Calu3 (cell line): ENCODE data around the gene SYP. TPM values are rescaled to one million over a fixed set of nuclear protein-coding genes. Genes with fewer than 3 reads are reported as not detected.

Source experiments
- BruUV-seq: library from RNA; stranded (reverse); fragments of 400-500 nt; replicated peaks from 2 replicates; lab custom pipeline; 2021; lab: Mats Ljungman, UMichigan
- CTCF ChIA-PET: fragments of 300-600 bp; sonication (Branson Sonifier 250); formaldehyde crosslinking; loops from one replicate; lab custom pipeline; 2022; ENCODE audit warnings: antibody characterized with exemption; lab: Charles Lee
- DNase-seq: peaks from one replicate; pipeline ENCODE4 v3.0.0; 2022
- H3K27ac Mint-ChIP-seq: one replicate; pipeline ENCODE4 v1.8.0; 2022; ENCODE audit warnings: mixed read lengths; ENCODE audit not compliant: unreplicated experiment
- H3K27me3 Mint-ChIP-seq: one replicate; pipeline ENCODE4 v1.8.0; 2022; ENCODE audit warnings: mixed read lengths; ENCODE audit not compliant: unreplicated experiment
- H3K36me3 Mint-ChIP-seq: one replicate; pipeline ENCODE4 v1.8.0; 2022; ENCODE audit warnings: mild to moderate bottlenecking, moderate library complexity, mixed read lengths; ENCODE audit not compliant: insufficient read depth, unreplicated experiment
- H3K4me1 Mint-ChIP-seq: one replicate; pipeline ENCODE4 v1.8.0; 2022; ENCODE audit warnings: mild to moderate bottlenecking, low read depth, mixed read lengths; ENCODE audit not compliant: unreplicated experiment
- H3K4me3 Mint-ChIP-seq: one replicate; pipeline ENCODE4 v1.8.0; 2022; ENCODE audit warnings: mild to moderate bottlenecking, low read depth, moderate library complexity, mixed read lengths; ENCODE audit not compliant: unreplicated experiment
- H3K9me3 Mint-ChIP-seq: one replicate; pipeline ENCODE4 v1.8.0; 2022; ENCODE audit warnings: low read depth, mixed read lengths; ENCODE audit not compliant: unreplicated experiment
- intact Hi-C: fragments of 100-400 bp; cut with micrococcal nuclease; formaldehyde crosslinking; loops from one replicate; pipeline ENCODE4 v1.10.0; 2022; ENCODE audit not compliant: unreplicated experiment
- total RNA-seq: library from RNA; stranded (reverse); gene quantifications from 2 replicates; pipeline ENCODE4 v1.2.3, GENCODE V29; 2022
- TF ChIP-seq, protein P1 (sequence below): fragments of 200-600 bp; IDR thresholded peaks from one replicate; pipeline ENCODE4 v1.8.0; 2022; ENCODE audit warnings: antibody characterized with exemption; ENCODE audit not compliant: unreplicated experiment

SYP gene
- total RNA-seq, 1 experiment from 2014 or later: 2.7 TPM

DNA sequence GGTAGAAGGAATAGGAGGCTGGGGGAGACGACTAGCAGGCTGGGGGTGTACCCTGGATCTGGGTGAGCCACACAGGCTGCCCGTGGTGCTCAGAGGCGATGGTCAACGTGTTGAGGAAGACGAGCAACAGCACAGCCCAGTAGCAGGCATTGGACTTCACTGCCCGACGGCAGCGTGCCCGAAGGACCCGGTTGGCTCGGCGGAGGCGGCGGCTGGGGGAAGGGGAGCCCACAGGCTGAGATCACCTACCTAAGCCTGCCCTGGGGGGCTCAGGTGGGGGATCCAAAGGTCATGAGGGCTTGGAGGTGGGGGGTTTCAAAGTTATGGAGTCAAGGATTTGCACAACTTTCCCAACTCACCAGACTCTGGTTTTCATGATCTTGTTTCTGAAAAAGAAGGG is 25.9 kb upstream of the SYP start:
- H3K27ac Mint-ChIP-seq: no peak overlapping the region
- H3K36me3 Mint-ChIP-seq: no peaks in the 10 kb centered on the region
- no peaks in the 10 kb centered on the region for H3K9me3 Mint-ChIP-seq
- no peak for DNase-seq
- TF ChIP-seq, protein P1, sequence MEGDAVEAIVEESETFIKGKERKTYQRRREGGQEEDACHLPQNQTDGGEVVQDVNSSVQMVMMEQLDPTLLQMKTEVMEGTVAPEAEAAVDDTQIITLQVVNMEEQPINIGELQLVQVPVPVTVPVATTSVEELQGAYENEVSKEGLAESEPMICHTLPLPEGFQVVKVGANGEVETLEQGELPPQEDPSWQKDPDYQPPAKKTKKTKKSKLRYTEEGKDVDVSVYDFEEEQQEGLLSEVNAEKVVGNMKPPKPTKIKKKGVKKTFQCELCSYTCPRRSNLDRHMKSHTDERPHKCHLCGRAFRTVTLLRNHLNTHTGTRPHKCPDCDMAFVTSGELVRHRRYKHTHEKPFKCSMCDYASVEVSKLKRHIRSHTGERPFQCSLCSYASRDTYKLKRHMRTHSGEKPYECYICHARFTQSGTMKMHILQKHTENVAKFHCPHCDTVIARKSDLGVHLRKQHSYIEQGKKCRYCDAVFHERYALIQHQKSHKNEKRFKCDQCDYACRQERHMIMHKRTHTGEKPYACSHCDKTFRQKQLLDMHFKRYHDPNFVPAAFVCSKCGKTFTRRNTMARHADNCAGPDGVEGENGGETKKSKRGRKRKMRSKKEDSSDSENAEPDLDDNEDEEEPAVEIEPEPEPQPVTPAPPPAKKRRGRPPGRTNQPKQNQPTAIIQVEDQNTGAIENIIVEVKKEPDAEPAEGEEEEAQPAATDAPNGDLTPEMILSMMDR: no peak
- H3K27me3 Mint-ChIP-seq: peaks cover 62% of the 10 kb centered on the region
- no peaks in the 10 kb centered on the region for H3K4me1 Mint-ChIP-seq
- CTCF ChIA-PET: no interaction called here
- H3K4me3 Mint-ChIP-seq: no peak overlapping the region
- no TSS peak for BruUV-seq
- intact Hi-C loops: no loop called here

DNA sequence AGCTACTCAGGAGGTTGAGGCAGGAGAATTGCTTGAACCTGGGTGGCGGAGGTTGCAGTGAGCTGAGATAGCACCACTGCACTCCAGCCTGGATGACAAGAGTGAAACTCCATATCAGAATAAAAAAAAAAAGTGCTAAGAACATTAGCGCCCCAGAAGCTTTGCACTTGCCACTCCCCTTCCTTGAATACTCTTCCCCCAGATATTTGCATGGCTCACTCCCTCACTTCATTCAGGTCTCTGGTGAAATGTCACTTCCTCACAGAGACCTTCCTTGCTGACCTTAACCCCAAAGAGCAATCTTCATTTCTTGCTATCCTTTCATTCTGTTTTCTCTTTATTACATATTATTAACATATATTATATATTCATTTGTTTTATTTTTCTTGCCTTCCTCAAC is 21.9 kb upstream of the SYP start:
- TF ChIP-seq, protein P1: no peak
- CTCF ChIA-PET: interaction anchor here (0.6 kb wide), 1 partner anchor 14 kb away, joined by 4 read pairs; no protein-coding TSS in a partner anchor
- no peak overlapping the region for H3K27ac Mint-ChIP-seq
- peaks cover 80% of the 10 kb centered on the region for H3K27me3 Mint-ChIP-seq
- DNase-seq: no peak
- H3K4me1 Mint-ChIP-seq: no peaks in the 10 kb centered on the region
- H3K4me3 Mint-ChIP-seq: no peak overlapping the region
- H3K9me3 Mint-ChIP-seq: peaks cover 2% of the 10 kb centered on the region
- no TSS peak for BruUV-seq
- intact Hi-C loops: no loop called here
- peaks cover 6% of the 10 kb centered on the region for H3K36me3 Mint-ChIP-seq

DNA sequence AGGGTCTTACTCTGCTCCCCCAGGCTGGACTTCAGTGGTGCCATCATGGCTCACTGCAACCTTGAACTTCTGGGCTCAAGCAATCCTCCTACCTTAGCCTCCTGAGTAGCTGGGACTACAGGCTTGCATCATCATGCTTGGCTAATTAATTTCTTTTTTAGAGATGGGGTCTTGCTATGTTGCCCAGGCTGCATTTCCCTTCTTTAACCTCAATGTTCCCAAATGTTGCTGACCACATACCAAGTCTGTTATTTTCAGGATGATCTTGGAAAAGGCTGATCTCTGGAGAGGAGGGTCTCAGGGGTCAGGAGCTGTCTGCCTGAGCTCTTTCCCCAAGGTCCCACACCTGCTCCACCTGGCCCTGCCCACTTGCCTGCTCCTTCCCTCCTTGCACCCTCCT is 20.1 kb upstream of the SYP start:
- peaks cover 6% of the 10 kb centered on the region for H3K36me3 Mint-ChIP-seq
- BruUV-seq: no TSS peak
- H3K27me3 Mint-ChIP-seq: peaks cover 80% of the 10 kb centered on the region
- no peaks in the 10 kb centered on the region for H3K4me1 Mint-ChIP-seq
- no peak overlapping the region for H3K4me3 Mint-ChIP-seq
- TF ChIP-seq, protein P1: no peak
- H3K27ac Mint-ChIP-seq: no peak overlapping the region
- intact Hi-C loops: no loop called here
- DNase-seq: no peak
- H3K9me3 Mint-ChIP-seq: peaks cover 2% of the 10 kb centered on the region
- CTCF ChIA-PET: no interaction called here

DNA sequence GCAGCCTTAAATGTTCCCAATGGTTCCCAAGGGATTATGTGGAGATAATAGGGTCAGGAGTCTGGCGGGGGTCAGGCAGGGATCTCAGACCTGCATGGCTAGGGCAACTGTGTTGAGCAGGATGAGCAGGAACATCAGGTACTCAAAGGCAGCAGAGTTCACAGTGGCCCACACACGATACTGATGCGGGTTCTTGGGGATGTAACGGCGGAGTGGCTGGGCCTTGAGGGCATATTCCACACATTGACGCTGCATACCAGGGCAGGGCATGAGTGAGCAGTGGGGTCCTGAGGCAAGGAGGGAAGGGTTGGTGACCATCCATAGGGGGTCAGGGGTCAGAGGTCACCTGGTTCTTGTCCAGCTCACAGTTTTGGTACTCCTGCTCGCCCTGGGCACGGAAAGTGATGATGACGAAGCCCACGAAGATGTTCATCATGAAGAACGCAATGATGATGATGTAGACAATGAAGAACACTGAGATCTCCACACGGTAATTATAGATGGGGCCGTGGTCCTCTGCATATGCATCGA is 15.1 kb upstream of the SYP start:
- peaks cover 2% of the 10 kb centered on the region for H3K9me3 Mint-ChIP-seq
- intact Hi-C loops: no loop called here
- TF ChIP-seq, protein P1: no peak
- no peak overlapping the region for H3K27ac Mint-ChIP-seq
- H3K4me3 Mint-ChIP-seq: no peak overlapping the region
- CTCF ChIA-PET: no interaction called here
- peaks cover 6% of the 10 kb centered on the region for H3K36me3 Mint-ChIP-seq
- no TSS peak for BruUV-seq
- no peak for DNase-seq
- no peaks in the 10 kb centered on the region for H3K4me1 Mint-ChIP-seq
- H3K27me3 Mint-ChIP-seq: peaks cover 64% of the 10 kb centered on the region
